Neutrophil (primary cell): Measurements from ENCODE around the gene CPN2.

ENCODE experiments used
- H3K27ac ChIP-seq: fragments of 200-600 bp; sonication (generic); 2 replicates; pipeline ENCODE4 v1.5.1; 2016; ENCODE audit warnings: mild to moderate bottlenecking, moderate library complexity
- H3K27me3 ChIP-seq: fragments of 200-600 bp; sonication (generic); 2 replicates; pipeline ENCODE4 v1.6.0; 2016; ENCODE audit warnings: mild to moderate bottlenecking
- H3K36me3 ChIP-seq: fragments of 200-600 bp; sonication (generic); 2 replicates; pipeline ENCODE4 v1.5.1; 2017
- H3K4me1 ChIP-seq, 2 experiments: fragments of 200-600 bp in 1 of 2; sonication (generic) in 1 of 2; 1 replicate in 1 of 2; 2 replicates in 1 of 2; pipeline versions ENCODE4 v1.5.1 to v1.6.1; 2013 to 2016; ENCODE audit warnings: low read depth in 1 of 2, low read length in 1 of 2, mild to moderate bottlenecking in 1 of 2, moderate library complexity in 1 of 2; ENCODE audit not compliant: control insufficient read depth in 1 of 2, insufficient read depth in 1 of 2
- H3K4me3 ChIP-seq, 2 experiments: fragments of 200-600 bp in 1 of 2; sonication (generic) in 1 of 2; 1 replicate in 1 of 2; 2 replicates in 1 of 2; pipeline ENCODE4 v1.5.1; 2013 to 2016; ENCODE audit warnings: low read depth in 1 of 2, low read length in 1 of 2, mild to moderate bottlenecking in 1 of 2, moderate library complexity in 1 of 2
- H3K9me3 ChIP-seq: fragments of 200-600 bp; sonication (generic); 2 replicates; pipeline ENCODE4 v1.5.1; 2016
- CTCF ChIP-seq: fragments of 200-600 bp; sonication (generic); IDR thresholded peaks from 2 replicates; pipeline ENCODE4 v1.5.1; 2016; ENCODE audit warnings: antibody characterized with exemption

The CPN2 gene

GRCh38 chr3:194374935-194375334 lies 23.8 kb upstream of the CPN2 start:
- H3K27me3 ChIP-seq = peaks cover 42% of the 10 kb centered on the region
- H3K4me1 ChIP-seq = no peaks in the 10 kb centered on the region
- TF ChIP-seq CTCF = no peak
- H3K36me3 ChIP-seq = no peaks in the 10 kb centered on the region
- H3K27ac ChIP-seq = no peak overlapping the region
- no peak overlapping the region for H3K4me3 ChIP-seq
- H3K9me3 ChIP-seq = no peaks in the 10 kb centered on the region

- no peaks in the 10 kb centered on the region for H3K4me1 ChIP-seq
- no peak overlapping the region for H3K4me3 ChIP-seq
- no peak overlapping the region for H3K27ac ChIP-seq
- TF ChIP-seq CTCF = no peak
- no peaks in the 10 kb centered on the region for H3K36me3 ChIP-seq
- no peaks in the 10 kb centered on the region for H3K9me3 ChIP-seq
- H3K27me3 ChIP-seq = peaks cover 45% of the 10 kb centered on the region
These were observed 22.8 kb upstream of the CPN2 start for GRCh38 chr3:194373899-194374298.

GRCh38 chr3:194373028-194373427 lies 21.9 kb upstream of the CPN2 start:
- Histone ChIP-seq H3K27me3 (peaks cover 54% of the 10 kb centered on the region), H3K27ac (no peak overlapping the region), H3K36me3 (no peaks in the 10 kb centered on the region), H3K4me3 (no peak overlapping the region), H3K9me3 (no peaks in the 10 kb centered on the region), H3K4me1 (no peaks in the 10 kb centered on the region)
- no peak for TF ChIP-seq CTCF

- Histone ChIP-seq H3K4me1 (no peaks in the 10 kb centered on the region), H3K4me3 (no peak overlapping the region), H3K9me3 (no peaks in the 10 kb centered on the region), H3K36me3 (no peaks in the 10 kb centered on the region), H3K27me3 (peaks cover 39% of the 10 kb centered on the region), H3K27ac (no peak overlapping the region)
- TF ChIP-seq CTCF = no peak
These were observed 19.6 kb upstream of the CPN2 start for GRCh38 chr3:194370753-194371152.

- Histone ChIP-seq H3K27ac (no peak within 1 kb of the TSS), H3K9me3 (no peaks in the 10 kb centered on the region), H3K4me1 (no peaks in the 10 kb centered on the region), H3K4me3 (no peak within 1 kb of the TSS), H3K27me3 (peaks cover 34% of the 10 kb centered on the region), H3K36me3 (no peaks in the 10 kb centered on the region)
- no peak for TF ChIP-seq CTCF
These were observed 18.6 kb upstream of the CPN2 start, which contains the start of gene LRRC15 for GRCh38 chr3:194369522-194370279. Gene LRRC15 (minus strand): TSS chr3:194369743. CDS start chr3:194361043, 8,700 bp downstream.
